ENCODE results near the gene TRMT6.

DNA sequence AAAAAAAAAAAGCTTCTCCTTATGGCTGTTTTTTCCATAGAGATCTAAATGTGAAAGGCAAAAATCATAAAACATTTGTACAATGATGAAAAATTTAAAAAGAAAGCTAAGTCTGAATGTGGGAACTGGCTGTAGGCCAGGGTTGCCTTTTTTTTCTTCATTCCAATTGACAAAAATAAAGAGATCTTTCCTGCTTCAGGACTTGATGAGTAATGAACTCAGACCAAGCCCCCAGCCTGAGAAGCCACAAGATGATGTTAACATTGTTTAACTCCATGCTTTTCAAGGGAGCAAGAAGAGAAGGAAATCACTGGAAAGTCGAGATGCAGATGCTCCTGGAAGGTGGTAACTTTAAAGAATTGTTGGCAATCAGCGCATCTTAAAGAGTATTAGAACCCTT is 41.4 kb downstream of the TRMT6 start:
- TF ChIP-seq POLR2A (IDR thresholded peaks at IDR 0.05; ENCODE audit: low read depth, low read length) (no peak), POLR2AphosphoS5 (IDR thresholded peaks at IDR 0.05; ENCODE audit: low read depth, low read length) (no peak), TAF1 (IDR thresholded peaks at IDR 0.05; ENCODE audit: borderline replicate concordance, low read depth, low read length) (no peak)

All from GM12892 (cell line).